Stimulated activated CD8-positive, alpha-beta memory T cell treated with anti-CD3 and anti-CD28 coated beads, Interleukin-7, amount 100 ng/mL, for 24 hours (primary cell): ENCODE results near the gene EFHC1.

ENCODE experiments used
- DNase-seq: peaks from one replicate; pipeline ENCODE4 v3.0.0-alpha.2; 2020; ENCODE audit warnings: low read depth

EFHC1 gene

DNA sequence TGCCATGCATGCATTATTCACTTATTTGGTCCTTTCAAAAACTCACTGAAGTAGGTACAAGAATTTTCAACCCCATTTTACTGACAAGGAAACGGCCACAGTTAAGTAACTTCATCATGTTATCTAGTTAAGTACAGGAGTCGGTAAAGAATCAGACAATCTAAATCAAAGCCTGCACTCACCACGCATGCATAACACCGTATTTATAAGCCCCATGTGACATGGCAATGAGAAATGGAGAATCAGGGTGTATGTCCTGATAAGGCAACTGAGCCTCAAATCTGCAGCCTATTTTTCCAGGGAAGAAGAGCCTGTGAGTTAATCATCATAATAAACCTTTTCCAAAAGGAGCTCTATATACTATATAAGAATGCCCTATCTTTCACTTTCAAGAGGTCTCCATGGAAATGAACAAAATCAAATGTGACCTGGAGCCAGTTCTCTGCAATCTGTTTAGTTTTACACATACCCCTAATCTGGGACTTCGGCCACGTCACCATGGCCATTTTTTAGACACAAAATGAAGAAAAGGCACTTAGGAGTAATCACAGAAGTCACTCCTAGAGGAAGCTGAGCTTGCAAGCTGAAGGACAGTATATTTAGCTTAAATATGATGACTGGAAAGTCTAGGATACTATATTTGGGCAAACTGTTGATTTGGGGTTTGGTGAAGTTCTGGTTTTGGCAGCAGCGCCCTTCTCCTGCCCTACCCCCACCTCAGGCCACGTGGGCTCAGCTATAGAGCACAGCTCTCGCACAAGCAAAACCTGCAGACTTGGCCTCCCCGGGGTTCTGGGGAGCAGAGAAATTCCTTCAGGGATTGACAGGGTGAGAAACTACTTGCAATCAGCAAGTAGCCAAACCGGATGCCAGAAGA lies 137.5 kb downstream of the EFHC1 start:
- no peak for DNase-seq

- DNase-seq, result no peak
Measured at GRCh38 chr6:52558266-52559000, 138.3 kb downstream of the EFHC1 start.

- no peak for DNase-seq
Measured at GRCh38 chr6:52560462-52560861, 140.3 kb downstream of the EFHC1 start.

DNA sequence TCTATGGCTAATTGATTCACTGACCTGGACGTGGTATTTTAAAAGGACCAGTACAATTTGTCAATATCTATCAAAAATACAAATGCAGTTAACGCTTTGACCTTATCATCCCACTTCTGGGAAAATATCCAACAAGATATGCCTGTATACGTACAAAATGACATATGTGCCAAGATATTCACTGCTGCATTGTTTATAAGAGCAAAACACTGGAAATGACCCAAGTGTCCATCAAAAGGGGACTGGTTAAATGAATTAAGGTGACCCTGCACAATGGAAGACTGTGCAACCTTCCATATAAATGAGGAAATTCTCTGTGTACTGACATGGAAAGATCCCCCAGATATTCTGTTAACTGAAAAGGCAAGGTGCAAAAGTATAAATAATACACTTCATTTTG lies 142.8 kb downstream of the EFHC1 start:
- DNase-seq, result no peak

DNA sequence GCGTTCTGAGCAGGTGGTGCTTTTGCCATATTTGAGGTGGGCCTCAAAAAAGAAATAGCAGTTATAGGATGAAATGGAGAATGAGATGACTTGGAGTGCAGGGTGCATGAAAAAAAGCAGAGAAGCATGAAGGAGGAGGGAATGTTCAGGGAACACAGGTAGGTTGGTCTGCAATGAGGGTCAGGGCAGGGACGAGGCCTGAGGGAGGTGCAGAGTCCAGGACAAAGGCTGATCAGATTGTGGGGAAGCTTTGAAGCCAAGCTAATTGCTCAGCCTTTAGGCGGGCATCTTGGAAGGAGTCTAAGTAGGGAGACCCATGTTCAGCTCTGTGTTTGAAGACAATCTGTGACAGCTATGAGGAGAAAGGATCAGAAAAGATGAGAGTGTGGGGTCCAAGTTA lies 144.7 kb downstream of the EFHC1 start:
- DNase-seq, result no peak

DNA sequence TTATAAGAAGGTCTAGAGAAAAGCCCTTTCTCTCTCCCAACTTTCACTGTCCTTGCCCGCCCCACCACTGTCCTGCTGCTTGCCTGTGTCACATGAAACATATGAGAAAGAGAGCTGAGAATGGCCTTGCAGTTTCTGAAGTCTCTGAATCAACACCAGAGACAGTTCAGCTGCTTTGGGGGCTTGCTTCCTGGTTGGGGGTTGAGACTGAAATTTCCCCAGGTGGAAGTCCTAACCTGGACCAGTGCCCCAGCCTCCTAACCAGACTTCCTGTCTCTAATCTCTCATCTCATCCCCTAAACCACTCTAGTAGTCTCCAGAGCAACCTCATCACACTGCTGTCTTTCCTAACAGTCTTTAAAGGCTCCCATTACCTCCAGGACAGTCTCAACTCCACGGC lies 146.1 kb downstream of the EFHC1 start:
- no peak for DNase-seq

DNA sequence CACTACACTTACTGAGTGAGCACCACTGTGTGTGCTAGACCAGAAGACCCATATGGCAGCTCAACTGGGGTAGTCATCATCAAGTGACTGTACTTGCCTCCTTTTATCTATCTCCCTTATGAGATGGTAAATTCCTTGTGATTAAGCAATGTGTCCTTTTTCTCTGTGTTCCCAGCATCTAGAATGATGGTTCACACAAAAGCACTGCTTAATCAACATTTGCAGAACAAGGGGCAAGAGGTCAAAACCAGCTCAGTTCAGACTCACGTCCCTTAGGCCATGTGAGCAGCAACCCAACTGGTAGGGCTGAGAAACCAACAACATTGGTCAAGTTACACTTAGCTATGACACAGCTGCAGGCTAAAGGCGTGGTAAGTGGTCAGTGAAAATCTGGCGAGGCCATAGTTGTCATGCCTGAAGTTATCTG lies 146.7 kb downstream of the EFHC1 start:
- no peak for DNase-seq

- DNase-seq, result no peak
Measured at GRCh38 chr6:52568320-52568719, 148.2 kb downstream of the EFHC1 start.

GRCh38 chr6:52570291-52570700 lies 150.2 kb downstream of the EFHC1 start:
- DNase-seq, result no peak

DNA sequence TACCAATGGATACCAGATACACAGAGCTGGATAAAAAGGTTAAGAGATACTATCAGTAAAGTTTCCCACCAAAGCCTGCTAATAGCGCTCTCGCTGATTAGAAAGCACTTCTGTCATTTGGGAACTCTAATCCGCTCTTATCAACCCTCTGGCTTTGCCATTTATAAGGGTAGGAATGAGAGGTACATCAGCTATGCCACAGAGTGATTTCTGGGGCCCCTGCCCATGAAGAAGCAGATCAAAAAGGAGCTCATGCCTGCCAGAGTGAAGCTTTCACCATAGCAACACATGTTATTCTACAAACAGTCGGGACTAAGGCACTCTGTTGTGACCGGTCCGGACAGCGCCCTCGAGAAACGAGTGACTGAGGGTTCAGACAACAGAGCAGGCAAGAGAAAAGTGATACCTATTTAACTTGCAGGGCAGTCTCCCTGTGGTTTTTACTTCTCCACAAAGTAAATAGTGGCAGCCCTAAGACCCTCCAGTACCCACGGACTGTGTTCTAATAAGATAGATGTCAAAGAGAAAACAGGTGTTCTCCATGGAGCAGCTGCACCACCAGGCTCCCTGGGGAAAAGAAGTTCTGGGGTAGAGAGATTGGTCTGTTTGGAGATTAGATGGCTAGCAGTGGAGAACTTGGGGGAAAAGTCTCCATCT lies 151.1 kb downstream of the EFHC1 start:
- no peak for DNase-seq

GRCh38 chr6:52572536-52572935 lies 152.4 kb downstream of the EFHC1 start:
- no peak for DNase-seq

DNA sequence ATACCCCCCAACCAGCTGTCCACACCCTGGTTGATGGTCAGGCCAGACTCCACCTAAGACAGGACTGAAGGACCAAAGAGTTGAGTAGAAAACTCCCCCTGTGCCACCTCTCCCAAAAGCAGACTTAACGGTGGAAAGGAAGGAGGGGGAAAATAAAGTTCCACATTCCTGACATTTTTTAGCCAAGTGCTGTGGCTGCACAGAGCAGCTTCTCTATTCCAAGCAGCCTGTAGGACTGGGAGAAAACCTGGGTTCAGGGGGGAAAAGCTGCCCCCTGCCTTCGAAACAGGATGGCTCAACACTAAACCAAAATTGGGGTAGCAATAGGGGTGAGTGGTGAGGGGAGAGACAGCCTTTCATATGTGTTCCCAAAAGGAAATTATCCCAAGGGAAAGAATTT lies 153.2 kb downstream of the EFHC1 start:
- no peak for DNase-seq
